Keratinocyte (primary cell): ENCODE data around the gene STKLD1. TPM values are rescaled to one million over a fixed set of nuclear protein-coding genes. Genes with fewer than 3 reads are reported as not detected.

Experiments used
- DNase-seq: peaks from one replicate; pipeline ENCODE4 v3.0.0-alpha.2; 2011; ENCODE audit warnings: low read depth, missing footprints, low spot score
- FAIRE-seq: peaks from 2 replicates; lab custom pipeline; 2011; peaks lifted over from hg19 to GRCh38; lab: Jason Lieb, UNC
- H2AFZ ChIP-seq: 2 replicates; pipeline ENCODE4 v1.6.0; 2012; ENCODE audit warnings: low read length, control low read depth, inconsistent platforms; ENCODE audit not compliant: control insufficient read depth
- H3K27ac ChIP-seq: 2 replicates; pipeline ENCODE4 v1.5.1; 2011; ENCODE audit warnings: low read length; ENCODE audit not compliant: control insufficient read depth, insufficient read depth
- H3K27me3 ChIP-seq: 3 replicates; pipeline ENCODE4 v1.6.0; 2011; ENCODE audit warnings: low read length; ENCODE audit not compliant: control insufficient read depth, insufficient read depth; ENCODE audit errors: extremely low read depth
- H3K36me3 ChIP-seq, 2 experiments: 2 replicates in 1 of 2; 3 replicates in 1 of 2; pipeline ENCODE4 v1.5.1; 2011; ENCODE audit warnings: low read length in 2 of 2, mild to moderate bottlenecking in 1 of 2; ENCODE audit not compliant: control insufficient read depth in 2 of 2, insufficient read depth in 2 of 2; ENCODE audit errors: extremely low read depth in 1 of 2
- H3K4me1 ChIP-seq: 3 replicates; pipeline ENCODE4 v1.5.1; 2011; ENCODE audit warnings: low read length; ENCODE audit not compliant: control insufficient read depth, insufficient read depth; ENCODE audit errors: extremely low read depth
- H3K4me2 ChIP-seq: 3 replicates; pipeline ENCODE4 v1.6.0; 2011; ENCODE audit warnings: low read depth, low read length; ENCODE audit not compliant: control insufficient read depth, insufficient read depth; ENCODE audit errors: extremely low read depth
- H3K4me3 ChIP-seq, 3 experiments: fragments of 200-600 bp in 1 of 3; sonication (generic) in 1 of 3; 2 replicates in 2 of 3; 3 replicates in 1 of 3; pipeline ENCODE4 v1.5.1; 2011 to 2016; ENCODE audit warnings: low read length in 3 of 3, mild to moderate bottlenecking in 3 of 3, control low read depth in 2 of 3, inconsistent platforms in 1 of 3, low read depth in 1 of 3, mixed read lengths in 1 of 3, mixed run types in 1 of 3, moderate library complexity in 1 of 3; ENCODE audit not compliant: control insufficient read depth in 2 of 3, insufficient read depth in 2 of 3; ENCODE audit errors: extremely low read depth in 1 of 3
- H3K79me2 ChIP-seq: 2 replicates; pipeline ENCODE4 v1.6.0; 2012; ENCODE audit warnings: low read length; ENCODE audit not compliant: control insufficient read depth, insufficient read depth
- H3K9ac ChIP-seq: 3 replicates; pipeline ENCODE4 v1.6.0; 2011; ENCODE audit warnings: low read length; ENCODE audit not compliant: control insufficient read depth, insufficient read depth; ENCODE audit errors: extremely low read depth
- H3K9me1 ChIP-seq: 3 replicates; pipeline ENCODE4 v1.6.0; 2011; ENCODE audit warnings: low read length; ENCODE audit not compliant: control insufficient read depth, insufficient read depth; ENCODE audit errors: extremely low read depth
- H3K9me3 ChIP-seq: 2 replicates; pipeline ENCODE4 v1.5.1; 2012; ENCODE audit warnings: low read depth, low read length; ENCODE audit not compliant: control insufficient read depth
- H4K20me1 ChIP-seq: 3 replicates; pipeline ENCODE4 v1.6.0; 2011; ENCODE audit warnings: low read length; ENCODE audit not compliant: control insufficient read depth, insufficient read depth; ENCODE audit errors: extremely low read depth
- CTCF ChIP-seq, 3 experiments: IDR thresholded peaks in 1 of 3; conservative IDR thresholded peaks in 1 of 3; optimal IDR thresholded peaks in 1 of 3; 2 replicates in 2 of 3; 3 replicates in 1 of 3; pipeline versions ENCODE3 to v1.5.1; 2011; ENCODE audit warnings: low read length in 3 of 3, mild to moderate bottlenecking in 3 of 3, moderate library complexity in 2 of 3, control low read depth in 1 of 3, inconsistent platforms in 1 of 3; ENCODE audit not compliant: insufficient read depth in 2 of 3; ENCODE audit errors: extremely low read depth in 1 of 3
- EZH2 ChIP-seq: IDR thresholded peaks from one replicate; pipeline ENCODE4 v1.6.1; 2012; ENCODE audit warnings: inconsistent platforms, mild to moderate bottlenecking, low read length, moderate library complexity
- dilution Hi-C: fragments of 300-500 bp; cut with MboI; formaldehyde crosslinking; loops from one replicate; pipeline ENCODE4 v1.7.0; 2020; ENCODE audit warnings: low sequenced_read_pairs; ENCODE audit not compliant: extremely low pct_ligation_motif_present
- polyA plus RNA-seq, 5 experiments: library from polyadenylated mRNA; depleted of rRNA in 3 of 5; stranded (reverse) in 3 of 5; stranded (forward) in 1 of 5; unstranded in 1 of 5; fragments of >200 nt; gene quantifications; 1 replicate in 1 of 5; 2 replicates in 3 of 5; 3 replicates in 1 of 5; pipeline versions ENCODE4 v1.2.1 to v1.2.3, GENCODE V29; 2011 to 2012; ENCODE audit warnings: missing spikeins in 2 of 5, low read depth in 1 of 5, low replicate concordance in 1 of 5

STKLD1 gene
- polyA plus RNA-seq, 1 donor (not counting 4 experiments of a cell fraction or from before 2014, with no cell fraction given), result 0.77 TPM

GRCh38 chr9:133436681-133437080 is 60.5 kb downstream of the STKLD1 start:
- DNase-seq, result no peak
- H3K79me2 ChIP-seq, result no peaks in the 10 kb centered on the region
- H3K9ac ChIP-seq, result no peak overlapping the region
- peaks cover 4% of the 10 kb centered on the region for H3K4me1 ChIP-seq
- H3K36me3 ChIP-seq, result no peaks in the 10 kb centered on the region
- no peaks in the 10 kb centered on the region for H3K27me3 ChIP-seq
- H3K4me2 ChIP-seq, result no peak overlapping the region
- no peak overlapping the region for H2AFZ ChIP-seq
- no peaks in the 10 kb centered on the region for H3K9me3 ChIP-seq
- no peak overlapping the region for H3K4me3 ChIP-seq
- no peak for FAIRE-seq
- H3K27ac ChIP-seq, result no peak overlapping the region
- dilution Hi-C loops, result no loop called here
- no peaks in the 10 kb centered on the region for H4K20me1 ChIP-seq
- no peak for TF ChIP-seq EZH2
- TF ChIP-seq CTCF (optimal IDR thresholded peaks at IDR 0.05 in 1 of 3, IDR thresholded peaks at IDR 0.05 in 1 of 3, conservative IDR thresholded peaks at IDR 0.05 in 1 of 3; ENCODE audit: extremely low read depth in 1 of 3, insufficient read depth in 2 of 3, low read length in 3 of 3), result no peak
- H3K9me1 ChIP-seq, result no peaks in the 10 kb centered on the region

GRCh38 chr9:133437753-133438531 is 61.8 kb downstream of the STKLD1 start:
- Histone ChIP-seq H3K79me2 (no peaks in the 10 kb centered on the region), H3K36me3 (no peaks in the 10 kb centered on the region), H3K9me3 (no peaks in the 10 kb centered on the region), H3K27me3 (no peaks in the 10 kb centered on the region), H2AFZ (no peak overlapping the region), H3K9ac (no peak overlapping the region), H3K4me1 (peaks cover 4% of the 10 kb centered on the region), H3K27ac (no peak overlapping the region), H3K4me2 (no peak overlapping the region), H3K9me1 (no peaks in the 10 kb centered on the region), H3K4me3 (no peak overlapping the region), H4K20me1 (no peaks in the 10 kb centered on the region)
- FAIRE-seq (no peak), DNase-seq (no peak)
- dilution Hi-C loops, result no loop called here
- TF ChIP-seq CTCF (optimal IDR thresholded peaks at IDR 0.05 in 1 of 3, IDR thresholded peaks at IDR 0.05 in 1 of 3, conservative IDR thresholded peaks at IDR 0.05 in 1 of 3; ENCODE audit: extremely low read depth in 1 of 3, insufficient read depth in 2 of 3, low read length in 3 of 3) (peak; percentile 39 to 67 (median 60)), EZH2 (no peak)
